ENCODE measurements around the gene CXXC5.

Gene CXXC5

DNA sequence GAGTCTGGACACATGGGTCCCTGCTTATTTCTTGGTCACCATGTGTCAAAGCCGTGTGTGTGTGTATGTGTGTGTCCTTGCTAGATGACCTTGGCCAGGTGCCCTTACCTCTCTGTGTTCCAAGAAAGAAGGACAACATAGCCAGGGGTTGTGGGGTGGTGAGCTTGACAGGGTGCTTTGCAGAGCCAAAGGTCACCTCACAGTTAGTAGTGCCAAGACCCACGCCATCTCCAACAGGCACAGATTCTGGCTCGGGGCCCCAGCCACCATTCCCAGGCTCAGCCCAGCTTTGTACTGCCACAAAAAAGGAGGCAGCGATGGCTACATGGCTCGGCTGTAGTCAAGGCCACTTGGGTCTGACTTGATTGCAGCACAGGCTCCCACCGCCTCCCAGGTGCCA lies 39.5 kb downstream of the CXXC5 start:
- Mint-ChIP-seq H3K9me3 (no peaks in the 10 kb centered on the region), H3K27me3 (peaks cover 11% of the 10 kb centered on the region), H3K4me1 (peaks cover 28% of the 10 kb centered on the region), H3K4me3 (no peak overlapping the region), H3K27ac (no peak overlapping the region)
- no peak for DNase-seq
- no peak for ATAC-seq

DNA sequence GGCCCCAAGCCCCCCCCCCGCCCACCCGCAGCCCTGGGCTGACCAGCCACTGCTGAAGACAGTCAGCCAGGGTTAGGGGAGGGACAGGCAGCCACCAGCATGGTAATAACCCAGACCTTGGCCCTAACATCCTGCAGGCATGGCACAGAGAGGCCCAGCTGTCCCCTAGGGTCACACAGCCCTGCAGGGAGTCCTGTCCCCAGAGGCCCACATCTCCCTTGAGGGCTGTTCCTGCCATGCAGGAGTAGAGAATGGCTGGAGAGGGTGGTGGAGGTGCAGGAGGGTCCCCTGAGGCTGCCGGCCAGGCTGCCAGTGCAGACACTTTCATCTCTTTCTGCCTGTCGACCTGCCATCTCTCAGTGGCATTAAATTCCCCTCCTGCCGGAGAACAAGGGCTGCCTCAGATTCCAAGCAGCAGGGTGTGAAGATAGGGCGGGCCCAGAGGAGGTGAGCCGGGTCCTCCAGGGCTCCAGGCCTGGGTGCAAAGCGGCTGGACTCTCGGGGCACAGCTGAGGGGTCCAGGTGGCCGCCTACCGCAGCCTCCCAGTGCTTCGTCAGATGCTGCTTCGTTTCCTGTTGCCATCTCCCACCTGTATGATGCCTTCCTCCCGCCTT lies 40.0 kb downstream of the CXXC5 start:
- H3K4me1 Mint-ChIP-seq = peaks cover 23% of the 10 kb centered on the region
- no peaks in the 10 kb centered on the region for H3K9me3 Mint-ChIP-seq

DNA sequence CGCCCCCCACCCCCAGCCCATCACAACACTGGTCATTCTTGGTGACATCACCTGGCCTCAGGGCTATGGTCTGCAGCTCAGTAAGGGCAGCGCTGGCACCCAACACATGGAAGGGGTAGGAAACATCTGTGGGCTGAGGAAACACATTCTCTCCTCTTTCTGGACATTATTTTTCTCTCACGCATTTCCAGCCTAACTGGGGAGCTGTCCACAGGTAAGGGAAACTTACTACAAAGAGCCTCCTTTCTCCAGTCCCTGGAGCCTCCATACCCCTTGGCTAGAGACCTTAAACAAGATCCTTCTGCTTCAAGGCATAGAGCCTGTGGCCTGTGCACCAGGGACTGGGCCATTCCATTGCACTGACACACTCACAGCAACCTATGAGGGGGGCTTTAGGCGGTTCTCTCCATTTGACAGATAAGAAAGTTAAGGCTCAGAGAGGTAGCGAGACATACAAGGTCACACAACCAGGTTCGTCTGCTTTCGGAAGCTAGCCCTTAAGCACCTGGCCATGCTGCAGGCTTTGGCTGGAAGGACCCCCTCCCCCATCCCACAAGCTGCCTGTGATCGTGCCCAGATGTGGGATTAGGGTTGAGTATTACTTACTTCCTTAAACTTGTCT lies 40.7 kb downstream of the CXXC5 start:
- Mint-ChIP-seq H3K4me1 (peaks cover 17% of the 10 kb centered on the region), H3K27me3 (peaks cover 11% of the 10 kb centered on the region), H3K27ac (no peak overlapping the region), H3K9me3 (no peaks in the 10 kb centered on the region), H3K4me3 (no peak overlapping the region)
- no peak for ATAC-seq
- no peak for DNase-seq

More for the DNA sequence above, 40.0 kb downstream of the CXXC5 start:
- H3K27me3 Mint-ChIP-seq = peaks cover 11% of the 10 kb centered on the region
- ATAC-seq (no peak), DNase-seq (no peak)
- peak overlapping the region in 1 of 2 donors; percentile 38 for H3K27ac Mint-ChIP-seq
- H3K4me3 Mint-ChIP-seq = no peak overlapping the region

DNA sequence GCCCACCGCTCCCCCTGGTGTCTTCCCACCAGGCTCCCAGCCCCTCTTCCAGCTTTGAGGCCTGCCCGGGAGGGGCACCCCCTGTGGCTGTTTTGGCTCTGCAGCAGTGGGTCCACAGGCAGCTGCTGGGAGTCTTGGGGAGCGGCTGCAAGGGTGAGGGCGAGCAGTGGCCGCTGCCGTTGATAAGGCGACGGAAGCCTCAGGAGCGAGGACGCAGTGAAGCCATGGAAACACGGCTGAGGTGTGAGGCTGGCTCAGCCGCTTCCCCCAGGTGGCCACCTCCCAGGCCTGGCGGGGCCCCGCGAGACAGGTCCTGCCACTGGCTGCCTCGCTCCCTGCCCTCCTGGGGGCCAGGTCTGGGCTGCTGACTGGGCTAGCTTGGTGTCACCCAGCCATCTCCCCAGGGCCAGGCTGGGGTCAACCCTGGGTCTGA lies 41.5 kb downstream of the CXXC5 start:
- peaks cover 11% of the 10 kb centered on the region for H3K27me3 Mint-ChIP-seq
- DNase-seq (no peak), ATAC-seq (peak; percentile 27)
- H3K9me3 Mint-ChIP-seq = no peaks in the 10 kb centered on the region
- peaks cover 9% of the 10 kb centered on the region for H3K4me1 Mint-ChIP-seq
- no peak overlapping the region for H3K27ac Mint-ChIP-seq
- H3K4me3 Mint-ChIP-seq = no peak overlapping the region

DNA sequence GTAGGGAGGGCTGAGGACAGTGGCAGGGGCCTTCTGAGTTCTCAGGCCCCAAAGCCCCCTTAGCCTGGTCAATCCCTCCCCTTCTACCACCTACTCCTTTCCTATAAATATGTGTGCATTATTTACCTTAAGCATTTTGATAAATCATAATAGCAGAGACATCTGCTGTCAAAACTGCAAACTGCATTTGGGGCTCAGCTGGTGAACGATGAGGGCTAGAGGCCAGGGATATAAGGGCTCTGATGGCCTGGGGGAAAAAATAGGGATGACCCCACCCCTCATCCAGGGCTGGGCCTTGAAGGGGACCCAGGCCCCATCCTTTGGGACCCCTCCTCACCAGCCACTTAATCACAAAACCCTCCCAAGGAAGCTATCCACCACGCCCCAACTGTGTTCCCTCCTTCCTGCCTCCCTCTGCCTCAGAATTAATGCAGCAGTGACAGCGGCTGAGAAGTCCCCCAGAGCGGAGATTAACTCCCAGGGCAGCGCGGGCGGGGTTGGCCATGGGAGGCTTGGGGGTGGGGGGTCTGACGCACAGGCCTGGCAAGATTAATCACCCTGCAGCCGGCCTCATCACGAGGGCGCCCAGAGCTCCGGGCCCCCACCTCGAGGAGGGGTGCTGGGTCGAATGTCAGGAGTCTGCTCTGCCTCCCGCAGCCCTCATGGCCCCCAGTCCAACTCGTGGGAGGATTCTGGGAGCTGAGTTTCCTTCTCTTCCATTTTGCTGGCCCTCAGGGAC lies 42.1 kb downstream of the CXXC5 start:
- DNase-seq (no peak), ATAC-seq (peak; percentile 48)
- H3K4me1 Mint-ChIP-seq = peaks cover 7% of the 10 kb centered on the region
- H3K9me3 Mint-ChIP-seq = no peaks in the 10 kb centered on the region
- H3K27ac Mint-ChIP-seq = no peak overlapping the region
- no peak overlapping the region for H3K4me3 Mint-ChIP-seq
- H3K27me3 Mint-ChIP-seq = peaks cover 11% of the 10 kb centered on the region

DNA sequence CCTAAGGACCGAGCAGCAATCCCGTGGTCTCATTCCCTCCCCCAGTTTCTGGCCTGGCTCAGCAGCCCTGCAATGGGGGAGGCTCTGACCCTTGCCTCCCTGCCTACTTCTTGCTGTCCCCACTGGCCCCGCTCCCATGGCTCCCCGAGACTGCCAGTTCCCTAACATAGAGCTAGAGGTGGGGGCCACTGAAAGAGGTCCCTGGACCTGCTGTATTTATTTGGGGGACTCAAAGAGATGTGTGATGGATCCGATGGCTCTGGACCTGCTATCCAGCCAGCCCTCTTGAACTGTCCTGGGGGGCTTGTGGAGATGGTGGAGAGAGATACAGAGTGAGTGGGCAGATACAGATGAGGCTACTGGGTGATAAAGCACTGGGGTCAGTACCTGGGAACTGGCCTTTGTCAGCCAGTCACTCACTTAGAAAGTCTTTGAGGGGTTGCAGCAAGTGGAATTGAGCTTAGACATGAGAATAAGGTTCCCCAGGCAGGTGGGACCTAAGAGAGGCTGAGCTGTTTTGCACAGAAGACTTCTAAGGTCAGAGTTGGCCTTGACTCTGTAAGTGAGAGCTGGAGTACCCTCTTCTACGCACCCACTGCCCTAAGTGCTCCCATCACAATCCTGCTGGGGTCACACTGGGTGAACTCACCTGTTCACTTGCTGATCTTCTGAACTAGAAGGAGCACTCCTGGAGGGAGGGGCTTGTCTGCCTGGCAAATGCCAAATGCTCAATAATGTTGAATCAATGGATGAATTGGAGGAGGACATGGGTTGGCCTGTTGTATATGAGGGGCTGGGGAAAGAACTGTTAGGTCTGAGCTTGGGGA lies 42.9 kb downstream of the CXXC5 start:
- H3K9me3 Mint-ChIP-seq = no peaks in the 10 kb centered on the region
- no peak overlapping the region for H3K27ac Mint-ChIP-seq
- ATAC-seq = no peak
- H3K4me3 Mint-ChIP-seq = no peak overlapping the region
- DNase-seq = no peak
- H3K27me3 Mint-ChIP-seq = peaks cover 11% of the 10 kb centered on the region
- H3K4me1 Mint-ChIP-seq = peaks cover 5% of the 10 kb centered on the region

DNA sequence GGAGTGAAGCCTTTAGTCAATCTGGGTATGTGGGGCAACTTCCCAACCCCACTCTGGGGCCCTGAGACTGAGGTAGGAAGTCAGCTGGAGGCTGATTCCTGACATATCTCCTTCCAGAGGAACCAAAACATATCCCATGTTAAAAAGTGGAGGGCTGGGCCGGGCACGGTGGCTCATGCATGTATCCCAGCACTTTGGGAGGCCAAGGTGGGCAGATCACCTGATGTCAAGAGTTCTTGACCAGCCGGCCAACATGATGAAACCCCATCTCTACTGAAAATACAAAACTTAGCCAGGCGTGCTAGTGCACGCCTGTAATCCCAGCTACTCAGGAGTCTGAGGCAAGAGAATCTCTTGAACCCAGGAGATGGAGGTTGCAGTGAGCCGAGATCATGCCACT lies 44.0 kb downstream of the CXXC5 start:
- no peak for ATAC-seq
- Mint-ChIP-seq H3K27ac (no peak overlapping the region), H3K4me3 (no peak overlapping the region)

DNA sequence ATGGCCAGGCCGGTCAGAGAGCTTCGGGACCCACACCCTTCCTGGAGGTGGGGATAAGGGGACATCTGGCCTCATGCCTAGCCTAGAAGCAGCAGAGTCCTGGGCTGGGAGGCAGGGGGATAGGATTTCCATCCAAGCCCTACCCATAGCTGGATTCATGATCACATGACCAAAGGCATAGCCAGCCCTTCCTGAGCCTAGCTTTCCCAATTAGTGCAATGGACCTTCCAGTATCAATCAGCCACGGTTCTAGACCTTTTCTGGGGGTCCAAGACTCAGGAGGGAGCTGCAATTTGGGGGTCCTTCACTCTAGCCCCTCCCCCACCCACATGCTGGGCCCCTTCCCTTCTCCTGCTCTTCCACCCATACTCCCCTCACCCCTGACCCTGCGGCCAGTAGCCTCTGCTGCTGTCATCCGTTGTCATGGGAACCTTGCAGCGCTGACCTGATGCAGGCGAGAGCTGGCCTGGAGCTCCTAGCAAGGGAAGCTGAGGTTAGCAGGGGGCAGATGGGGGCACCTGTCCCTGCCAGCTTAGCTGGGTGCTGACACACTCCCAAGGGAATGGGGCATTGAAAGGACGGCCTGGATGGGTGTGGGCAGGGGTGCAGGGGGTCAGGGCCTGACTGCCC lies 44.6 kb downstream of the CXXC5 start:
- H3K9me3 Mint-ChIP-seq = no peaks in the 10 kb centered on the region
- no peak for ATAC-seq
- H3K27me3 Mint-ChIP-seq = peaks cover 21% of the 10 kb centered on the region
- no peak for DNase-seq
- peaks cover 22% of the 10 kb centered on the region for H3K4me1 Mint-ChIP-seq
- H3K4me3 Mint-ChIP-seq = no peak overlapping the region
- peak overlapping the region in 1 of 2 donors; percentile 59 for H3K27ac Mint-ChIP-seq

More for the DNA sequence above, 44.0 kb downstream of the CXXC5 start:
- Mint-ChIP-seq H3K9me3 (no peaks in the 10 kb centered on the region), H3K4me1 (peaks cover 15% of the 10 kb centered on the region), H3K27me3 (peaks cover 20% of the 10 kb centered on the region)
- DNase-seq = no peak

DNA sequence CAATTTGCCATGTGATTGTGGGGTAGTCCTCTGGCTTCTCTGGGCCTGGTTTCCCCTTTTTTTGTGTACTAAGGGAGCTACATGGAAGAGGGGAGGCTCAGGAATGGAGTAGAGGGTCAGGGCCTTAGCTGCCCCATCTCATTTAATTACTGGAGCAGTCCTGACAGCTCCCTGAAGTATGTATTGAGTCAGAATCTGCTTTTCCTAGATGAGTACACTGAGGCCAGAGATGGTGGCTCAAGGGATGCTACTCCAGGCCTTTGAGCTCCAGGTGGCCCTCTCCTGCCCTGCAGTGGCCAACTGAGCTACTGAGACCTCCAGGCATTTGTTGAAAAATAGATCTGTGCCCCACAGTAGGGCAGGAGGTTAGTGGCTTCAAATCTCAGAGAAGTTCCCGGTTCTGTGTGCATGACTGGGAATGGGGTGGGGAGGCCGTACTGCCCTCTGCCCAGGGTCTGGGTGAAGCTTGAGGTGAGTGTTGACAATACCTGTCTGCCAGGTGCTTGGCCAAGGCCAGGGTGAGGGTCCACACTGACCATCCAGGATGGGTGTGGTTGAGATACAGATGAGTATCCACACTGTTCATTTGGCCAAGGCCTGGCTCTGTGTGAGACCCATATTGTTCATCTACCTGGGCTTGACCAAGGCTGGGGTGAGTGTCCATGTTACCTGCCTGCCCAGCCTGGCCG lies 45.7 kb downstream of the CXXC5 start:
- peak overlapping the region in 1 of 2 donors; percentile 61 for H3K27ac Mint-ChIP-seq
- ATAC-seq = no peak
- H3K27me3 Mint-ChIP-seq = peaks cover 28% of the 10 kb centered on the region
- H3K4me3 Mint-ChIP-seq = no peak overlapping the region
- peaks cover 32% of the 10 kb centered on the region for H3K4me1 Mint-ChIP-seq
- no peaks in the 10 kb centered on the region for H3K9me3 Mint-ChIP-seq
- no peak for DNase-seq

DNA sequence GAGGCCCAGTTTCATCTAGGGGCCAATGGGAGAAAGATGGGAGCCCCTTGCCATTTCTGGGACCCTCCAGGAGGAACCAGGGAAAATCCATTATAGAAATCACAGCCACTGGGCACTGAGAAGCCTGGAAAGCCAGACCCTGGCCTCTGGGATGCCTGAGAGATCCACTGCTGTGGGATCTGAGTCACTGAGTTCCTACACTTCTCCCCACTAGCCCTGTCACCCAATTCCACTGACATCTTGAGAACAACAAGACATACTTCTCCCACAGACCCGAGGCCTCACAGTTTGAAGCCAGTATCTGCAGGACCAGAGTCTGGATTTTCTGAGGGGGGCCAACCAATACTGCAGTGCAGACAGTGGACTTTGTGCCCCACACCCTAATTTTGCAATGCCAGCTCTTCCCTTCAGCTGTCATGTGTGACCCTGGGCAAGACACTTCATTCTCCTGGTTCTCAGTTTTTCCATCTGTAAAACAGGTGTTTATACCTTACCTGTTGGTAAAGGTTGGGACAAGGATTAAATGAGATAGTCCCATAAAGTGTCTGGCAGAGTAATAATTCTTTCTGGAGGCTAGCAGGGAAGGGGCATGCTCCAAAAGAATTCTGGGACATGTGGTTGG lies 46.5 kb downstream of the CXXC5 start:
- Mint-ChIP-seq H3K27ac (peak overlapping the region in 1 of 2 donors; percentile 35), H3K4me3 (no peak overlapping the region), H3K27me3 (peaks cover 28% of the 10 kb centered on the region), H3K4me1 (peaks cover 40% of the 10 kb centered on the region), H3K9me3 (no peaks in the 10 kb centered on the region)
- DNase-seq (no peak), ATAC-seq (no peak)

DNA sequence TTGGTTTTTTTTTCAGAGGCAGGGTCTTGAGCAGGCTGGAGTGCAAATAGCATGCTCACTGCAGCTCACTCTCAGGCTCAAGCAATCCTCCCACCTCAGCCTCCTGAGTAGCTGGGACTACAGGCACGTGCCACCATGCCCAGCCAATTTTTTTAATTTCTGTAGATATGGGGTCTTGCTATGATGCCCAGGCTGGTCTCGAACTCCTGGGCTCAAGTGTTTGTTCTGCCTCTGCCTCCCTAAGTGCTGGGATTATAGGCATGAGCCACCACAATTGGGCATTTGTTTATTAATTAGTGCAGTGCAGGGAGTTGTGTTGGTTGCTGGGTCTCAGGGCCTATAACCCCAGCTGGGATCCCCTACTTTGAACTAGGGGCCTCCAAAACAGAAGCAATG lies 47.0 kb downstream of the CXXC5 start:
- H3K4me1 Mint-ChIP-seq = peaks cover 42% of the 10 kb centered on the region
- H3K4me3 Mint-ChIP-seq = no peak overlapping the region
- no peak overlapping the region for H3K27ac Mint-ChIP-seq
- ATAC-seq = no peak
- H3K27me3 Mint-ChIP-seq = peaks cover 28% of the 10 kb centered on the region
- H3K9me3 Mint-ChIP-seq = no peaks in the 10 kb centered on the region
- no peak for DNase-seq

DNA sequence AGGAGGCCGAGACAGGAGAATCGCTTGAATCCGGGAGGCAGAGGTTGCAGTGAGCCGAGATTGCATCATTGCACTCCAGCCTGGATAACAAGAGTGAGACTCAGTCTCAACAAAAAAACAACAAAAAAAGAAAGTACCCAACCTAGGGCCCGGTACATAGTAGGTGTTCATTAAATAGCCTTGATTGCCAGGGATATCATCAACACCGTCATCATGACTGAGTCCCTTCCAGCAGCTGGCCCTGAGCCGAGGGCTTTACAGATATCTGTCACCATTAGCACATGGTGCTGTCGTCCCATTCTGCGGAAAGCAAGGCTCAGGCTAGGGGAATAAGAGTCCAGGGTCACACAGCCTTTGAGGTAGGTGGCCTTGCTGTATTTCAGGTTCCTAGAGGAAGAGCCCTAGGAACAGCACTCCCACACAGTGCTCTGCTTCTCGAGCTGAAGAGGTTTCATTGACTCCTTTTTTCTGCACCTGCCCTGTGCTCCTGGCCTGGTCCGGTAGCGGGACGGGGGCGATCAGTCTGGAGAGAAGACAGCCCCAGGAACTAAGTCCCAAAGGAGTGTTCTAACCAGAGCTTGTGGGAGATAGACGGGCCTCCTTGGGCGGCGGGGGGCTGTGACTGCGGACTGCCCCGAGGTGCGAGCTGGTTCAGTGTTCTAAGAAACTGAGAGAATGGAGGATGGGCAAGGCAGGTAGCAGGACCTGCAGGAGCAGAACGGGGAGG lies 48.2 kb downstream of the CXXC5 start:
- H3K9me3 Mint-ChIP-seq = no peaks in the 10 kb centered on the region
- ATAC-seq = peak; percentile 6
- peak overlapping the region; percentile 60 to 89 for H3K27ac Mint-ChIP-seq
- H3K27me3 Mint-ChIP-seq = peaks cover 25% of the 10 kb centered on the region
- H3K4me3 Mint-ChIP-seq = peak overlapping the region; percentile 69 to 80
- no peak for DNase-seq
- H3K4me1 Mint-ChIP-seq = peaks cover 51% of the 10 kb centered on the region

DNA sequence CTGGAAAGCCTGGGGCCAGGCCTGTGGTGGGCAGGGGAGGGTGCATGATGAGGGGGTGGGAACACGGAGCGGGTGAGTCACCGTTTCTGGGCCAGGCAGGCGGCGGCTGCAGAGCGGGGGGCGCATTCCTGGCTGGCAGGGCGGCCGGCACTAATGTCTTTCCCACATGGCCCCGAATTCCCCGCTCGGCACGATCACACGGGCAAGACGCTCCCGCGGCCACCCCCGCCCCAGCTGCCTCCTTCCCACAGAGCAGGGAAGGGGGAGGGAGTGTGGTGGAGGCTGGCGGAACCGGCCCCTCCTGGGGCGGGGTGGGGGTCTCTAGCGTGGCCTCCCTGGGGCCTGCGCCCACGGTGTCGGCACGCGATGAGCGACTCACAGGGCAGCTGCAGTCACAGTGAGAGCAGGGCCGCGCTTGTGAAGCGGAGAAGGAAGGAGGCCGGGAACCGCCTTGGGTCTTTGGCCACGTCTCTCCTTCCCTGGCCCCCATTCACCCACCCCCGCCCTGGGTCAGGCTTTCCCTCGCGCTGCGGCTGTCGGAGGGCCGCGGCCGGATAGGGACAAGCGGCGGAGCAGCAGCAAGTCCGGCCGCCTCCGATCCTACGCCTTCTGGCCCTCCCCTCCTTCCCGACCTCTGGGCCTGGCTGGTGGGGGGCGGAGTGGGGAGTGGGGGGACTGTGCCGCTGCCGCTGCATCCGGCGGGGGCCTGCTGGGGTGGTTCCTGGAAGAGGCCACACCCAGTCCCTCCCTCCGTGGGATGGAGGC lies 48.9 kb downstream of the CXXC5 start:
- Mint-ChIP-seq H3K4me3 (peak overlapping the region; percentile 69 to 80), H3K4me1 (peaks cover 57% of the 10 kb centered on the region), H3K9me3 (no peaks in the 10 kb centered on the region), H3K27me3 (peaks cover 31% of the 10 kb centered on the region), H3K27ac (peak overlapping the region; percentile 60 to 89)
- ATAC-seq (peak; percentile 66), DNase-seq (peak in 1 of 2 donors; percentile 36)
